HUDEP-2 (cell line): Measurements from ENCODE around the gene TMEM179B.

Source experiments
- DNase-seq, 76 experiments: peaks; one replicate each; lab custom pipeline; 2025; ENCODE audit not compliant: unreplicated experiment in 76 of 76; lab: John Stamatoyannopoulos, UW

Gene TMEM179B

GRCh38 chr11:62831520-62832335, 44.5 kb downstream of the TMEM179B start, which contains the start of gene STX5:
TSS of gene STX5 (minus strand) at chr11:62832051. CDS start at chr11:62831243, 808 bp downstream.
- DNase-seq = peak in 75 of 76 experiments; percentile 54 to 99 (median 97)

DNA sequence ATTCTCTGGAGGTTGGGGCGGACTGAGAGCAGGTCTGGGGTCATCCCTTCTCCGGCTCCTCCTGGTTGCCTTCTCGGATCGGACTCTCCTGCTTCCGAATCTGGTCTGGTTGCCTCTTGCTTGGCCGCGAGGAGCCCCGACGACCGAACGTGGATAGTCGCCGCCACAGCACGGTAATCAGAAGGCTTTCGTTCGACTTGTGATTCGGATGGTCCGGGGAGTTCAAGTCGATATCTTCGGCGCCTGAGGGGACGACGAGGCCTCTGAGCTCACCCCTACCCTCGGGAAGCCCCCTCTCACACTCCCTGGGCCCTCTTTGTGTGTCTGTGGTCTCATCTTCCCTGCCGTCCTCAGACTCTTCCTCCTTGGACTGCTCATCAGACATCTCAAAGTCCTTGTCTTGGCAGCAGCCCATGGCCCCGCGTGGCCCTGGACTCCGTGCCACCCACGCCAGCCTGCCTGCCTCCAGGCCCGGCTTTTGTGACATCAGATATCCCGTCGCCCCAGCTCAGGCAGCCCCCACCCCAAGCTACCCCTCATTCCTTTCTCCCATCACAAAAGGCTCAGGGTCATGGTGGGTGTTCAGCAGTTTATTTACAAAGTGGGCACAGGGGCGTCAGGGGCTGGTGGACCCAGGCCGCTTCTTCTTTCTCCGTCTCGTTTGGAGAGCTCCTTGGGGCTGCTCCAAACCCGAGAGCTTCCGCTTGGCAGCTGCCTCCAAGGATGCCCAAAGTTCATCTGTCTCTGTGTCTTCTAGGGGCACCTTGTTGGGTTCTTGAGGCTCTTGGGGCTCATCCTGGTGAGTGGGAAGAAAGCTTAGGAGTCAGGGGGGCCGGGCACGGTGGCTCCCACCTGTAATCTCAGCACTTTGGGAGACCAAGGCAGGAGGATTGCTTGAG, 45.4 kb downstream of the TMEM179B start, which contains the start of gene TEX54:
TSS of gene TEX54 (minus strand) at position 506 of the 899 bp plus-strand sequence.
- peak in 11 of 76 experiments; percentile 23 to 89 (median 39) for DNase-seq

- DNase-seq = no peak
Observed at GRCh38 chr11:62835336-62835735, 48.1 kb downstream of the TMEM179B start.

GRCh38 chr11:62839050-62839945, 52.1 kb downstream of the TMEM179B start, which contains the start of gene WDR74:
TSS of gene WDR74 (minus strand) at chr11:62839590. CDS start at chr11:62839570, 20 bp downstream.
- peak in 71 of 76 experiments; percentile 42 to 90 (median 76) for DNase-seq
